ENCODE measurements around the gene SEMA5B. TPM values are rescaled to one million over a fixed set of nuclear protein-coding genes. Genes with fewer than 3 reads are reported as not detected.

SEMA5B gene
- total and polyA plus RNA-seq, 8 donors = 0.52 to 11.0 (median 1.3) TPM

DNA sequence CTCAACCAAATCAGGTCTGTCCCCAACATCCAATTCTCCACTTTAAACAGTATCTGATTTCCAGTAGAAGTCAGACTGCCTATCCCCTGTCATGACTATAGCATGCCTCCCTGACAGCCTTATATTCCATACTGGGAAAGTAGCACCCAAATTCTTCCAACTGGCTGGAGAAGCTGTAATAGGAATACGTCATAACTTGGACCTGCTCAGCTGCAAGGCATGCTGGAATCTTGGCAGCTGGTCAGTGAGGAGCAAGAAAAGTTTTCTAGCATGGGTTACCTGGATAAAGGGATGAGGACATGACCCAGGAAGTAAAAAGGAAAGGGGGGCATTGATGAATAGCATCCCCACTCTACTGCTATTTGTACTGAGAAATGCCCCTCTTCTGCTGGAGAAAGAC lies 8.9 kb downstream of the SEMA5B start:
- DNase-seq = no peak
- no peak for ATAC-seq
- no peak for FAIRE-seq
- intact Hi-C loops (cut with DNase I) = no loop called here
- no peaks in the 10 kb centered on the region for H3K4me1 ChIP-seq
- TF ChIP-seq, protein P1, sequence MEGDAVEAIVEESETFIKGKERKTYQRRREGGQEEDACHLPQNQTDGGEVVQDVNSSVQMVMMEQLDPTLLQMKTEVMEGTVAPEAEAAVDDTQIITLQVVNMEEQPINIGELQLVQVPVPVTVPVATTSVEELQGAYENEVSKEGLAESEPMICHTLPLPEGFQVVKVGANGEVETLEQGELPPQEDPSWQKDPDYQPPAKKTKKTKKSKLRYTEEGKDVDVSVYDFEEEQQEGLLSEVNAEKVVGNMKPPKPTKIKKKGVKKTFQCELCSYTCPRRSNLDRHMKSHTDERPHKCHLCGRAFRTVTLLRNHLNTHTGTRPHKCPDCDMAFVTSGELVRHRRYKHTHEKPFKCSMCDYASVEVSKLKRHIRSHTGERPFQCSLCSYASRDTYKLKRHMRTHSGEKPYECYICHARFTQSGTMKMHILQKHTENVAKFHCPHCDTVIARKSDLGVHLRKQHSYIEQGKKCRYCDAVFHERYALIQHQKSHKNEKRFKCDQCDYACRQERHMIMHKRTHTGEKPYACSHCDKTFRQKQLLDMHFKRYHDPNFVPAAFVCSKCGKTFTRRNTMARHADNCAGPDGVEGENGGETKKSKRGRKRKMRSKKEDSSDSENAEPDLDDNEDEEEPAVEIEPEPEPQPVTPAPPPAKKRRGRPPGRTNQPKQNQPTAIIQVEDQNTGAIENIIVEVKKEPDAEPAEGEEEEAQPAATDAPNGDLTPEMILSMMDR (IDR thresholded peaks at IDR 0.05) = no peak
- 51 to 52% methylated on average over 1 of the region's 1 CpG for WGBS, 2 donors
- no peaks in the 10 kb centered on the region for H3K36me3 ChIP-seq
- H3K9me3 ChIP-seq = no peaks in the 10 kb centered on the region
- H3K27me3 ChIP-seq = no peaks in the 10 kb centered on the region
- H3K4me3 ChIP-seq = no peak overlapping the region
- H3K27ac ChIP-seq = no peak overlapping the region

DNA sequence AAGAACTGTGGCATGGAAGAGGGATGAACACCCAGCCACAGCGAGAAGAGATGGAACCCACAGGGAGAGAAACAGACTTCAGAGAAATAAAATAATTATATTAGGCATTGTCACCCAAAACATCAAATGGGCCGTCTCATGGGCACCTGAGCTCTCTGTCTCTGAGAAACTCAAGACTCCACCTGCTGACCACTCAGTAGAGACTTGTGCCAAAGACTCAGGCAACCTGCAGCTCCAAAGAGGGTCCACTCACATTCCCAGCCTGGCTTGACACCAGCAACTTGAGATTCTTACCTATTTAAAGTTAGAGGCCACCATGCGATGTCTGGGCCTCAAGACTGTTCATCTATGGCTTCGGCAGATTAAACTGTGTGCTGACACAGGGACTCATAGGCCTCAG lies 12.0 kb downstream of the SEMA5B start:
- Histone ChIP-seq H3K4me3 (no peak overlapping the region), H3K27ac (no peak overlapping the region), H3K9me3 (no peaks in the 10 kb centered on the region), H3K27me3 (no peaks in the 10 kb centered on the region), H3K36me3 (no peaks in the 10 kb centered on the region), H3K4me1 (no peaks in the 10 kb centered on the region)
- WGBS, 2 donors = 80 to 84% methylated on average over 4 of the region's 4 CpGs
- TF ChIP-seq, protein P1 (IDR thresholded peaks at IDR 0.05) = no peak
- no peak for ATAC-seq
- intact Hi-C loops (cut with DNase I) = no loop called here
- no peak for FAIRE-seq
- DNase-seq = no peak

DNA sequence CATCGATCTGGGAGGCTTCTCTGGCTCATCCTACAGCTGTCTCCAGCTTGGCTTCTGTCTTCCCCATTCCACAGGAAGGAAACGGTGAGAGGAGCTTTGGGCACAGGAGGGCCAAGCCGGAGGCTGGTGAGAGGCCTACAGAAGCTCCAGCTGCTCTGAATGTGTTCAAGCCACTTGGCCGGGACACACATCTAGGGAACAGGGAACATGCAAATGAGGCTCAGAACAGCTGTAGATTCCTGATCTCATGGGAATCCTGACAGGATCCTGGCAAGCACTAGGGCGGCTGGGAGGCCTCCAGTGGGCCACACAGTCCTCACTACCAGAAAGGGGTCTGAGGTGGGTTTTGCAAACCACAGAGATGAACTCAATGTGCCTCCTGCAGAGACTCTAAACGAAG lies 13.7 kb downstream of the SEMA5B start:
- TF ChIP-seq, protein P1 (IDR thresholded peaks at IDR 0.05) = no peak

DNA sequence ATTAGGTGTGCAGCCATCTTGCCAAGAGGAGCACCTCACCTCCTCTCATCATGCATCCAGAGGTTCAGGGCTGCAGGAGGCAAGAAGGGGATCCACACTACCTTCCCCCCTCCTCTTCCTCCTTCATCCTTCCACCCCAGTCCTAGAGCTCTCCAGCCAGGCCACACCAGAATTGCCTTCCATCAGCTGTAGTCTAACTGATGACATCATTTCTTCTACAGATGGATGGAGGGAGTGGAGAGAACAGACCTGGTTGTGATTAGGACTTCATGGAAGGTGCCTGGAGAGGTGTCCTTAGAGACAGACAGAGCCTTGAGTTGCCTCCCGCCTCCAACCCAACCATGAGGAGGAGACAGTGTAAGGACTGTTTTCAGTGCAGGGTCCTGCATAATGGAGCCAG lies 14.9 kb downstream of the SEMA5B start:
- ATAC-seq = no peak
- H3K27me3 ChIP-seq = no peaks in the 10 kb centered on the region
- no peak overlapping the region for H3K4me3 ChIP-seq
- intact Hi-C loops (cut with DNase I) = no loop called here
- TF ChIP-seq, protein P1 (IDR thresholded peaks at IDR 0.05) = no peak
- no peaks in the 10 kb centered on the region for H3K4me1 ChIP-seq
- WGBS, 2 donors = 88 to 100% methylated on average over 1 of the region's 1 CpG
- no peaks in the 10 kb centered on the region for H3K36me3 ChIP-seq
- no peak overlapping the region for H3K27ac ChIP-seq
- no peaks in the 10 kb centered on the region for H3K9me3 ChIP-seq
- DNase-seq = no peak
- FAIRE-seq = no peak

More for the DNA sequence above, 13.7 kb downstream of the SEMA5B start:
- no peak overlapping the region for H3K27ac ChIP-seq
- no peaks in the 10 kb centered on the region for H3K27me3 ChIP-seq
- WGBS, 2 donors = 72 to 76% methylated on average over 6 of the region's 6 CpGs
- H3K36me3 ChIP-seq = no peaks in the 10 kb centered on the region
- no peak for FAIRE-seq
- no peak for DNase-seq
- no peaks in the 10 kb centered on the region for H3K4me1 ChIP-seq
- ATAC-seq = no peak
- H3K4me3 ChIP-seq = no peak overlapping the region
- intact Hi-C loops (cut with DNase I) = no loop called here
- H3K9me3 ChIP-seq = no peaks in the 10 kb centered on the region

DNA sequence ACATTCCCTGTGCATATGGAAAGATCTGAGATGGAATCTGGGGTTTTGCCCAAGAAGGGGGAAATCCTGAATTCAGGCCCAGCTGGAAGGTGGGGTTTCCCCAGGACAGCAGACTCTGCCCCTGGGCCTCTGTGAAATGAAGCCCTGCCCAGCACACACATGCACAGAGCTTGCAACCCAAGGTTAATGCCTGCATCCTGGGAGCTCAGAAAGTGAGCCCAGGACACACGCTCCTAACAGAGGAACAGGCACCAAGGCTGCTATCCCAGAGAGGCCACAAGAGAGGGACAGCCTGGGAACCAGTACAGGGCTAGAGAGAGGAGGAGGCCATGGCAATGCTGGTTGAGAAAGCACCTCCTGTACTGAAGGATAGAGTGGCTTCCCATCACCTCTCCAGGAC lies 16.1 kb downstream of the SEMA5B start:
- Histone ChIP-seq H3K4me3 (no peak overlapping the region), H3K27ac (no peak overlapping the region), H3K27me3 (no peaks in the 10 kb centered on the region), H3K36me3 (no peaks in the 10 kb centered on the region), H3K9me3 (no peaks in the 10 kb centered on the region), H3K4me1 (no peaks in the 10 kb centered on the region)
- TF ChIP-seq, protein P1 (IDR thresholded peaks at IDR 0.05) = no peak
- ATAC-seq = no peak
- 90 to 92% methylated on average over 1 of the region's 1 CpG for WGBS, 2 donors
- intact Hi-C loops (cut with DNase I) = no loop called here
- DNase-seq = no peak
- FAIRE-seq = no peak
